ENCODE measurements around the gene KLF7. TPM values are rescaled to one million over a fixed set of nuclear protein-coding genes. Genes with fewer than 3 reads are reported as not detected.

KLF7 gene
- total and polyA plus RNA-seq, 8 donors, result 2.7 to 33.0 (median 7.3) TPM

DNA sequence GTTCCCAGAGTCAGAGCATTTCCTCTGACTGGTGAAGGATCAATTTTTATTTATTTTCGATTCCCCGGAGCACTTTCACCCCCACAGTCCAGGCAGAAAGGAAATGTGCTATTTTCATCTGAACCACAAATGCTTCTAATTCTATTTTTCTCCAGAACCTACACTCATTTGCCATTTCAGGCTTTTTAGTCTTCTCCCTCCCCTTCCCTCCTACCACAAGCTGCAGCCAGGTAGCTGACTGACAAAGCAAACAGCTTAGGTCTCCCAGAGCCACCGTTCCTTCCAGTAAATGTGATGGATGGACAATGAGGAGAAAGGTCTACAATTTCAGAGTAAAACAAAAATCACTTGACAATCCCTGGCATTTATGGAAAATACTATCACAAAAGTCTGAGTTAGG, 76.9 kb downstream of the KLF7 start:
- Histone ChIP-seq H3K27me3 (no peaks in the 10 kb centered on the region), H3K27ac (no peak overlapping the region), H3K36me3 (peaks cover 0 to 41% (median 21%) of the 10 kb centered on the region in 4 donors), H3K9me3 (no peaks in the 10 kb centered on the region), H3K4me3 (no peak overlapping the region), H3K4me1 (peaks cover 24 to 67% (median 43%) of the 10 kb centered on the region in 4 donors)
- intact Hi-C loops (cut with DNase I; ENCODE audit: low total_unique reads), result no loop called here
- TF ChIP-seq EP300 (IDR thresholded peaks at IDR 0.05), result no peak
- TF ChIP-seq, protein P1, sequence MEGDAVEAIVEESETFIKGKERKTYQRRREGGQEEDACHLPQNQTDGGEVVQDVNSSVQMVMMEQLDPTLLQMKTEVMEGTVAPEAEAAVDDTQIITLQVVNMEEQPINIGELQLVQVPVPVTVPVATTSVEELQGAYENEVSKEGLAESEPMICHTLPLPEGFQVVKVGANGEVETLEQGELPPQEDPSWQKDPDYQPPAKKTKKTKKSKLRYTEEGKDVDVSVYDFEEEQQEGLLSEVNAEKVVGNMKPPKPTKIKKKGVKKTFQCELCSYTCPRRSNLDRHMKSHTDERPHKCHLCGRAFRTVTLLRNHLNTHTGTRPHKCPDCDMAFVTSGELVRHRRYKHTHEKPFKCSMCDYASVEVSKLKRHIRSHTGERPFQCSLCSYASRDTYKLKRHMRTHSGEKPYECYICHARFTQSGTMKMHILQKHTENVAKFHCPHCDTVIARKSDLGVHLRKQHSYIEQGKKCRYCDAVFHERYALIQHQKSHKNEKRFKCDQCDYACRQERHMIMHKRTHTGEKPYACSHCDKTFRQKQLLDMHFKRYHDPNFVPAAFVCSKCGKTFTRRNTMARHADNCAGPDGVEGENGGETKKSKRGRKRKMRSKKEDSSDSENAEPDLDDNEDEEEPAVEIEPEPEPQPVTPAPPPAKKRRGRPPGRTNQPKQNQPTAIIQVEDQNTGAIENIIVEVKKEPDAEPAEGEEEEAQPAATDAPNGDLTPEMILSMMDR (IDR thresholded peaks at IDR 0.05), result no peak
- no peak for TF ChIP-seq POLR2A (IDR thresholded peaks at IDR 0.05)
- no peak for TF ChIP-seq POLR2AphosphoS5 (IDR thresholded peaks at IDR 0.05)
- no peak for DNase-seq
- 28 to 51% (median 50%) methylated on average over 3 of the region's 3 CpGs for WGBS, 5 donors

GRCh38 chr2:207088276-207088675, 77.5 kb downstream of the KLF7 start:
- Histone ChIP-seq H3K9me3 (no peaks in the 10 kb centered on the region), H3K27ac (no peak overlapping the region), H3K4me1 (peaks cover 24 to 71% (median 44%) of the 10 kb centered on the region in 4 donors), H3K27me3 (no peaks in the 10 kb centered on the region), H3K36me3 (peaks cover 0 to 44% (median 23%) of the 10 kb centered on the region in 4 donors), H3K4me3 (no peak overlapping the region)
- intact Hi-C loops (cut with DNase I; ENCODE audit: low total_unique reads), result no loop called here
- DNase-seq, result no peak
- 76 to 82% (median 79%) methylated on average over 7 of the region's 7 CpGs for WGBS, 5 donors
- TF ChIP-seq, protein P1 (IDR thresholded peaks at IDR 0.05), result no peak
- TF ChIP-seq POLR2AphosphoS5 (IDR thresholded peaks at IDR 0.05), result no peak
- no peak for TF ChIP-seq EP300 (IDR thresholded peaks at IDR 0.05)
- TF ChIP-seq POLR2A (IDR thresholded peaks at IDR 0.05), result no peak

GRCh38 chr2:207087046-207087902, 78.5 kb downstream of the KLF7 start:
- no peaks in the 10 kb centered on the region for H3K9me3 ChIP-seq
- no peaks in the 10 kb centered on the region for H3K27me3 ChIP-seq
- no peak for TF ChIP-seq EP300 (IDR thresholded peaks at IDR 0.05)
- no peak for TF ChIP-seq POLR2AphosphoS5 (IDR thresholded peaks at IDR 0.05)
- TF ChIP-seq POLR2A (IDR thresholded peaks at IDR 0.05), result no peak
- TF ChIP-seq, protein P1 (IDR thresholded peaks at IDR 0.05), result no peak
- no peak for DNase-seq
- intact Hi-C loops (cut with DNase I; ENCODE audit: low total_unique reads), result no loop called here
- no peak overlapping the region for H3K4me3 ChIP-seq
- 73 to 84% (median 76%) methylated on average over 7 of the region's 7 CpGs for WGBS, 5 donors
- H3K36me3 ChIP-seq, result peaks cover 0 to 45% (median 26%) of the 10 kb centered on the region in 4 donors
- peaks cover 30 to 73% (median 47%) of the 10 kb centered on the region in 4 donors for H3K4me1 ChIP-seq
- peak overlapping the region in 1 of 5 donors; percentile 3 for H3K27ac ChIP-seq

DNA sequence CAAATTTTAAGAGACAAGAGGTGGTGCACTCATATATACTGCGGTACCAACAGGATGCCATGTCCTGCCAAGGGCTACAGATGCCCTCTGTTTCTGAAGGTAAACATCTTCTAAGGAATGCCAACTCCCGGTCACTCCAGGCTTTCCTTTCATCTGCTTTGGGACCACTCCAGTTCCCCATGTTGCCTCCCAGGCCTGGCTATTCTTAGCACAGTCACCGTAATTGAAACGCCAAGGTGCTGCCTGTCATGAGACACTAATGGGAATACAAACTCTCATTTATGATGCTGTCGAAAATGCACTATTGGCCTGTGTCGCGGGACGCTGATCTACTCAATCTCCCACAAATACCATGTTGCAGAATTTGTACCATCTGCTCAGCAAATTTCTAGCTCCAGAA, 79.6 kb downstream of the KLF7 start:
- DNase-seq, result no peak
- H3K9me3 ChIP-seq, result no peaks in the 10 kb centered on the region
- H3K27ac ChIP-seq, result peak overlapping the region in 1 of 5 donors; percentile 3
- no peak for TF ChIP-seq POLR2A (IDR thresholded peaks at IDR 0.05)
- no peak for TF ChIP-seq EP300 (IDR thresholded peaks at IDR 0.05)
- TF ChIP-seq POLR2AphosphoS5 (IDR thresholded peaks at IDR 0.05), result no peak
- TF ChIP-seq, protein P1 (IDR thresholded peaks at IDR 0.05), result no peak
- 68 to 78% (median 74%) methylated on average over 8 of the region's 8 CpGs for WGBS, 5 donors
- H3K27me3 ChIP-seq, result no peaks in the 10 kb centered on the region
- H3K36me3 ChIP-seq, result peaks cover under 1 to 52% (median 36%) of the 10 kb centered on the region in 4 donors
- peaks cover 27 to 70% (median 42%) of the 10 kb centered on the region in 4 donors for H3K4me1 ChIP-seq
- intact Hi-C loops (cut with DNase I; ENCODE audit: low total_unique reads), result no loop called here
- H3K4me3 ChIP-seq, result no peak overlapping the region
